SK-N-SH (cell line): ENCODE results near the gene PYGO2. TPM values are rescaled to one million over a fixed set of nuclear protein-coding genes. Genes with fewer than 3 reads are reported as not detected.

Experiments
- CTCF ChIA-PET: fragments of 300-600, 350-600 bp; formaldehyde crosslinking; extraction: SDS; loops from one replicate; lab custom pipeline; 2021; lab: Yijun Ruan, JAX
- POLR2A ChIA-PET: fragments of 350-600 bp; sonication (Branson Sonifier 250); formaldehyde crosslinking; extraction: SDS; loops from one replicate; lab custom pipeline; 2020; ENCODE audit warnings: antibody characterized with exemption, inconsistent platforms; lab: Yijun Ruan, JAX
- DNase-seq: peaks from one replicate; pipeline ENCODE4 v3.0.0; 2012
- H2AFZ ChIP-seq: fragments of 200-600 bp; sonication (generic); 2 replicates; pipeline ENCODE4 v1.8.1; 2016; ENCODE audit warnings: antibody characterized with exemption, mild to moderate bottlenecking, low read depth
- H3F3A ChIP-seq: fragments of 200-600 bp; sonication (generic); replicated peaks from 2 replicates; pipeline ENCODE3; 2016; ENCODE audit warnings: antibody characterized with exemption, mild to moderate bottlenecking; ENCODE audit not compliant: insufficient read depth
- H3K27ac ChIP-seq, 2 experiments: fragments of 200-500 bp in 1 of 2; fragments of 200-600 bp in 1 of 2; sonication (Bioruptor generic) in 1 of 2; sonication (generic), shearing (Covaris generic) in 1 of 2; 2 replicates each; pipeline versions ENCODE4 v1.5.1 to v1.6.1; 2014 to 2016; ENCODE audit warnings: low read depth in 2 of 2, inconsistent platforms in 1 of 2, low read length in 1 of 2, mild to moderate bottlenecking in 1 of 2, mixed read lengths in 1 of 2
- H3K27me3 ChIP-seq: fragments of 200-600 bp; sonication (generic), shearing (Covaris generic); 2 replicates; pipeline ENCODE4 v1.6.1; 2016; ENCODE audit warnings: mixed run types; ENCODE audit not compliant: insufficient read depth
- H3K36me3 ChIP-seq, 2 experiments: fragments of 200-500 bp in 1 of 2; fragments of 200-600 bp in 1 of 2; sonication (Bioruptor generic) in 1 of 2; sonication (generic) in 1 of 2; replicated peaks in 1 of 2; 2 replicates each; pipeline versions ENCODE3 to v1.5.1; 2014 to 2016; ENCODE audit warnings: low read length in 1 of 2, mild to moderate bottlenecking in 1 of 2; ENCODE audit not compliant: insufficient read depth in 2 of 2, control insufficient read depth in 1 of 2
- H3K4me1 ChIP-seq, 2 experiments: fragments of 200-500 bp in 1 of 2; fragments of 200-600 bp in 1 of 2; sonication (Bioruptor generic) in 1 of 2; sonication (generic), shearing (Covaris generic) in 1 of 2; 2 replicates each; pipeline versions ENCODE4 v1.5.1 to v1.6.1; 2014 to 2016; ENCODE audit warnings: low read depth in 1 of 2, low read length in 1 of 2, mixed run types in 1 of 2; ENCODE audit not compliant: insufficient read depth in 2 of 2, control insufficient read depth in 1 of 2
- H3K4me2 ChIP-seq: fragments of 200-600 bp; sonication (generic), shearing (Covaris generic); 2 replicates; pipeline ENCODE4 v1.6.1; 2017; ENCODE audit warnings: mixed run types
- H3K4me3 ChIP-seq, 2 experiments: fragments of 200-500 bp in 1 of 2; fragments of 200-600 bp in 1 of 2; sonication (Bioruptor generic) in 1 of 2; sonication (generic), shearing (Covaris generic) in 1 of 2; 2 replicates each; pipeline versions ENCODE4 v1.5.1 to v1.8.1; 2014 to 2016; ENCODE audit warnings: low read depth in 2 of 2, inconsistent platforms in 1 of 2, low read length in 1 of 2, mild to moderate bottlenecking in 1 of 2, mixed read lengths in 1 of 2, moderate library complexity in 1 of 2
- H3K79me2 ChIP-seq: fragments of 200-600 bp; sonication (generic); 2 replicates; pipeline ENCODE4 v1.8.1; 2017; ENCODE audit warnings: mild to moderate bottlenecking; ENCODE audit not compliant: insufficient read depth
- H3K9ac ChIP-seq: fragments of 200-600 bp; sonication (generic); 2 replicates; pipeline ENCODE4 v1.6.1; 2017; ENCODE audit warnings: mixed run types
- H3K9me2 ChIP-seq: fragments of 200-600 bp; sonication (generic); 2 replicates; pipeline ENCODE4 v1.6.1; 2017; ENCODE audit warnings: mixed run types
- H3K9me3 ChIP-seq: fragments of 200-600 bp; sonication (generic); 2 replicates; pipeline ENCODE4 v1.6.1; 2017; ENCODE audit warnings: mixed run types, mild to moderate bottlenecking, moderate library complexity
- H4K20me1 ChIP-seq: fragments of 200-600 bp; sonication (generic); 2 replicates; pipeline ENCODE4 v1.6.1; 2017; ENCODE audit warnings: mild to moderate bottlenecking, mixed run types; ENCODE audit not compliant: insufficient read depth
- ELF1 ChIP-seq: IDR thresholded peaks from 2 replicates; pipeline ENCODE4 v1.4.0; 2012
- EP300 ChIP-seq, 2 experiments: IDR thresholded peaks; 2 replicates each; pipeline versions ENCODE4 v1.4.0 to v1.6.1; 2012; ENCODE audit warnings: borderline replicate concordance in 1 of 2, low read depth in 1 of 2, low read length in 1 of 2
- EZH2phosphoT487 ChIP-seq: fragments of 200-600 bp; sonication (generic); IDR thresholded peaks from 2 replicates; pipeline ENCODE4 v1.6.1; 2017; ENCODE audit warnings: low read depth, mixed run types, mild to moderate bottlenecking, antibody characterized with exemption, moderate library complexity, borderline replicate concordance
- FOSL2 ChIP-seq: IDR thresholded peaks from 2 replicates; pipeline ENCODE4 v1.4.0; 2012; ENCODE audit warnings: low read depth, mild to moderate bottlenecking, moderate library complexity, borderline replicate concordance
- GABPA ChIP-seq: IDR thresholded peaks from 2 replicates; pipeline ENCODE4 v1.4.0; 2012; ENCODE audit warnings: low read depth, mild to moderate bottlenecking
- GATA2 ChIP-seq: sonication (generic); formaldehyde crosslinking; IDR thresholded peaks from 2 replicates; pipeline ENCODE4 v1.5.0; 2020; ENCODE audit warnings: mild to moderate bottlenecking, missing genetic modification reagents
- MEF2A ChIP-seq: IDR thresholded peaks from 2 replicates; pipeline ENCODE4 v1.4.0; 2012; ENCODE audit warnings: low read depth, borderline replicate concordance
- MXI1 ChIP-seq: IDR thresholded peaks from 2 replicates; pipeline ENCODE4 v1.6.1; 2012; ENCODE audit warnings: mild to moderate bottlenecking, low read depth, low read length, improper control_type of control experiment
- NRF1 ChIP-seq: IDR thresholded peaks from 2 replicates; pipeline ENCODE4 v1.6.1; 2012; ENCODE audit warnings: low read depth, mild to moderate bottlenecking, low read length
- RAD21 ChIP-seq: IDR thresholded peaks from 2 replicates; pipeline ENCODE4 v1.6.1; 2012; ENCODE audit warnings: mild to moderate bottlenecking, low read length
- RXRA ChIP-seq: IDR thresholded peaks from 2 replicates; pipeline ENCODE4 v1.4.0; 2012; ENCODE audit warnings: low read depth, mild to moderate bottlenecking, borderline replicate concordance
- SIN3A ChIP-seq: IDR thresholded peaks from 2 replicates; pipeline ENCODE4 v1.6.1; 2012; ENCODE audit warnings: low read depth, mild to moderate bottlenecking, low read length, moderate library complexity, borderline replicate concordance
- SMC3 ChIP-seq: IDR thresholded peaks from 2 replicates; pipeline ENCODE4 v1.6.1; 2012; ENCODE audit warnings: low read depth, low read length, improper control_type of control experiment
- TCF12 ChIP-seq: IDR thresholded peaks from 2 replicates; pipeline ENCODE4 v1.4.0; 2012
- TEAD4 ChIP-seq: IDR thresholded peaks from 2 replicates; pipeline ENCODE4 v1.4.0; 2012; ENCODE audit warnings: mild to moderate bottlenecking, borderline replicate concordance; ENCODE audit not compliant: insufficient read depth
- YY1 ChIP-seq: IDR thresholded peaks from 2 replicates; pipeline ENCODE4 v1.4.0; 2012; ENCODE audit warnings: low read depth, mild to moderate bottlenecking
- WGBS: methylation state at CpG from one replicate; pipeline ENCODE4 v1.1.6; 2017; ENCODE audit warnings: low lambda C conversion rate; 5-methylcytosine and 5-hydroxymethylcytosine counted together
- polyA plus RNA-seq, 3 experiments: library from polyadenylated mRNA; depleted of rRNA; stranded (reverse); fragments of >200 nt; gene quantifications; 2 replicates each; pipeline ENCODE4 v1.2.3, GENCODE V29; 2012
- TF ChIP-seq, protein P1 (sequence below): IDR thresholded peaks from 2 replicates; pipeline ENCODE4 v1.4.0; 2012; ENCODE audit warnings: low read depth, borderline replicate concordance
- TF ChIP-seq, protein P2 (sequence below): fragments of 150-350 bp; IDR thresholded peaks from 2 replicates; pipeline ENCODE4 v1.6.1; 2017; ENCODE audit warnings: antibody characterized with exemption, low read length, low read depth, borderline replicate concordance
- TF ChIP-seq, protein P3 (sequence below): IDR thresholded peaks from 2 replicates; pipeline ENCODE4; 2012
- TF ChIP-seq, protein P4 (sequence below): IDR thresholded peaks from 2 replicates; pipeline ENCODE4 v1.6.1; 2012; ENCODE audit warnings: mild to moderate bottlenecking, low read depth, low read length, moderate library complexity

The PYGO2 gene
- polyA plus RNA-seq, 1 of the 3 experiments (the other 2 are of a cell fraction): 23.3 TPM

DNA sequence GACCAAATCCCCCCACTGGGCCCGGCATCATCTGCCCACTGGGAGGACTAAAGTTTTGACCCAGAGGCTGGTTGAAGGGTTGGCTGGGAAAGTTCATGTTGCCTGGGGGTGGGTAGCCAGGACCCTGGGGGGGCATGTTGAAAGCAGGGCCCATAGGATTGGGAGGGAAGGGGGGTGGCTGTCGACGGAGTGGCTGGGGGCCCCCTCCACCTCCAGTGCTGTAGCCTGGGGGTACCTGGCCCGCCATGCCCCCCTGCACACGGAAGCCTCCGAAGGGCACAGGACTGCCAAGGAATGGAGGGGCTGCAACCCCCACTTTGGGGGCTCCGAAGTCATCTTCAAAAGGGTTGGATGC, 2.2 kb downstream of the PYGO2 start:
- Histone ChIP-seq H3K36me3 (peaks cover 6 to 40% of the 10 kb centered on the region in 2 experiments), H3K4me1 (peaks cover 4 to 45% of the 10 kb centered on the region in 2 experiments; a peak in 3 of 4 replicates), H3K27ac (no peak overlapping the region), H2AFZ (no peak overlapping the region), H3K9ac (no peak overlapping the region), H3K27me3 (no peaks in the 10 kb centered on the region), H3F3A (peaks cover 22% of the 10 kb centered on the region), H3K4me2 (no peak overlapping the region), H4K20me1 (no peaks in the 10 kb centered on the region), H3K4me3 (no peak overlapping the region), H3K79me2 (peaks cover 32% of the 10 kb centered on the region), H3K9me3 (no peaks in the 10 kb centered on the region), H3K9me2 (no peaks in the 10 kb centered on the region)
- TF ChIP-seq MXI1: no peak
- TF ChIP-seq GATA2 (CRISPR knock-in tag): no peak
- no peak for TF ChIP-seq ELF1
- no peak for TF ChIP-seq RAD21
- TF ChIP-seq TCF12: no peak
- TF ChIP-seq RXRA: no peak
- no peak for TF ChIP-seq TEAD4
- TF ChIP-seq, protein P1, sequence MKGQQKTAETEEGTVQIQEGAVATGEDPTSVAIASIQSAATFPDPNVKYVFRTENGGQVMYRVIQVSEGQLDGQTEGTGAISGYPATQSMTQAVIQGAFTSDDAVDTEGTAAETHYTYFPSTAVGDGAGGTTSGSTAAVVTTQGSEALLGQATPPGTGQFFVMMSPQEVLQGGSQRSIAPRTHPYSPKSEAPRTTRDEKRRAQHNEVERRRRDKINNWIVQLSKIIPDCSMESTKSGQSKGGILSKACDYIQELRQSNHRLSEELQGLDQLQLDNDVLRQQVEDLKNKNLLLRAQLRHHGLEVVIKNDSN: no peak
- TF ChIP-seq, protein P2, sequence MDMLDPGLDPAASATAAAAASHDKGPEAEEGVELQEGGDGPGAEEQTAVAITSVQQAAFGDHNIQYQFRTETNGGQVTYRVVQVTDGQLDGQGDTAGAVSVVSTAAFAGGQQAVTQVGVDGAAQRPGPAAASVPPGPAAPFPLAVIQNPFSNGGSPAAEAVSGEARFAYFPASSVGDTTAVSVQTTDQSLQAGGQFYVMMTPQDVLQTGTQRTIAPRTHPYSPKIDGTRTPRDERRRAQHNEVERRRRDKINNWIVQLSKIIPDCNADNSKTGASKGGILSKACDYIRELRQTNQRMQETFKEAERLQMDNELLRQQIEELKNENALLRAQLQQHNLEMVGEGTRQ: no peak
- TF ChIP-seq, protein P3, sequence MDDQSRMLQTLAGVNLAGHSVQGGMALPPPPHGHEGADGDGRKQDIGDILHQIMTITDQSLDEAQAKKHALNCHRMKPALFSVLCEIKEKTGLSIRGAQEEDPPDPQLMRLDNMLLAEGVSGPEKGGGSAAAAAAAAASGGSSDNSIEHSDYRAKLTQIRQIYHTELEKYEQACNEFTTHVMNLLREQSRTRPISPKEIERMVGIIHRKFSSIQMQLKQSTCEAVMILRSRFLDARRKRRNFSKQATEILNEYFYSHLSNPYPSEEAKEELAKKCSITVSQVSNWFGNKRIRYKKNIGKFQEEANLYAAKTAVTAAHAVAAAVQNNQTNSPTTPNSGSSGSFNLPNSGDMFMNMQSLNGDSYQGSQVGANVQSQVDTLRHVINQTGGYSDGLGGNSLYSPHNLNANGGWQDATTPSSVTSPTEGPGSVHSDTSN: no peak
- no peak for TF ChIP-seq EZH2phosphoT487
- no peak for TF ChIP-seq GABPA
- no peak for TF ChIP-seq SIN3A
- TF ChIP-seq SMC3: no peak
- TF ChIP-seq, protein P4, sequence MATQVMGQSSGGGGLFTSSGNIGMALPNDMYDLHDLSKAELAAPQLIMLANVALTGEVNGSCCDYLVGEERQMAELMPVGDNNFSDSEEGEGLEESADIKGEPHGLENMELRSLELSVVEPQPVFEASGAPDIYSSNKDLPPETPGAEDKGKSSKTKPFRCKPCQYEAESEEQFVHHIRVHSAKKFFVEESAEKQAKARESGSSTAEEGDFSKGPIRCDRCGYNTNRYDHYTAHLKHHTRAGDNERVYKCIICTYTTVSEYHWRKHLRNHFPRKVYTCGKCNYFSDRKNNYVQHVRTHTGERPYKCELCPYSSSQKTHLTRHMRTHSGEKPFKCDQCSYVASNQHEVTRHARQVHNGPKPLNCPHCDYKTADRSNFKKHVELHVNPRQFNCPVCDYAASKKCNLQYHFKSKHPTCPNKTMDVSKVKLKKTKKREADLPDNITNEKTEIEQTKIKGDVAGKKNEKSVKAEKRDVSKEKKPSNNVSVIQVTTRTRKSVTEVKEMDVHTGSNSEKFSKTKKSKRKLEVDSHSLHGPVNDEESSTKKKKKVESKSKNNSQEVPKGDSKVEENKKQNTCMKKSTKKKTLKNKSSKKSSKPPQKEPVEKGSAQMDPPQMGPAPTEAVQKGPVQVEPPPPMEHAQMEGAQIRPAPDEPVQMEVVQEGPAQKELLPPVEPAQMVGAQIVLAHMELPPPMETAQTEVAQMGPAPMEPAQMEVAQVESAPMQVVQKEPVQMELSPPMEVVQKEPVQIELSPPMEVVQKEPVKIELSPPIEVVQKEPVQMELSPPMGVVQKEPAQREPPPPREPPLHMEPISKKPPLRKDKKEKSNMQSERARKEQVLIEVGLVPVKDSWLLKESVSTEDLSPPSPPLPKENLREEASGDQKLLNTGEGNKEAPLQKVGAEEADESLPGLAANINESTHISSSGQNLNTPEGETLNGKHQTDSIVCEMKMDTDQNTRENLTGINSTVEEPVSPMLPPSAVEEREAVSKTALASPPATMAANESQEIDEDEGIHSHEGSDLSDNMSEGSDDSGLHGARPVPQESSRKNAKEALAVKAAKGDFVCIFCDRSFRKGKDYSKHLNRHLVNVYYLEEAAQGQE: no peak
- TF ChIP-seq NRF1: no peak
- TF ChIP-seq MEF2A: no peak
- TF ChIP-seq YY1: no peak
- no peak for TF ChIP-seq EP300 (IDR thresholded peaks at IDR 0.05; ENCODE audit: borderline replicate concordance in 1 of 2, low read depth in 1 of 2, low read length in 1 of 2)
- TF ChIP-seq FOSL2: no peak
- no peak for DNase-seq
- POLR2A ChIA-PET: interaction anchor here (0.7 to 1.5 kb wide), 2 partner anchors 15 to 19 kb away, joined by 3 to 5 read pairs; no protein-coding TSS in a partner anchor
- CTCF ChIA-PET: interaction anchor here (0.9 to 37.5 kb wide), 5 partner anchors 12 to 102 kb away, joined by 3 to 640 read pairs (median 6); partner anchors contain the start of genes CKS1B, LENEP, SHC1 and ZBTB7B
- 100% methylated on average over 1 of the region's 7 CpGs for WGBS
